ENCODE results near the gene BAIAP2L1.

- TF ChIP-seq POLR2A (IDR thresholded peaks at IDR 0.05; ENCODE audit: low read depth, low read length) (no peak), POLR2AphosphoS5 (IDR thresholded peaks at IDR 0.05; ENCODE audit: low read depth, low read length) (no peak)
Measured at GRCh38 chr7:98248156-98248555, 152.7 kb downstream of the BAIAP2L1 start.
